OCI-LY7 (cell line): ENCODE data around the gene DLEC1.

Source experiments
- CTCF ChIP-seq: fragments of 200-600 bp; sonication (generic); conservative IDR thresholded peaks from 2 replicates; pipeline ENCODE4 v1.5.1; 2014; ENCODE audit warnings: mild to moderate bottlenecking, antibody characterized with exemption, low read length, moderate library complexity, mixed read lengths
- EZH2phosphoT487 ChIP-seq: fragments of 200-600 bp; sonication (generic); IDR thresholded peaks from 2 replicates; pipeline ENCODE4 v1.6.1; 2018; ENCODE audit warnings: low read depth, borderline replicate concordance, mild to moderate bottlenecking, mixed run types, antibody characterized with exemption, low read length, moderate library complexity, mixed read lengths

GRCh38 chr3:38143511-38143910 is 104.5 kb downstream of the DLEC1 start:
- TF ChIP-seq CTCF (no peak), EZH2phosphoT487 (no peak)
